NCI-H187 treated with DMSO at 0.1 percent for 48 hours (cell line): ENCODE measurements around the gene CCNF.

Experiments
- DNase-seq: peaks from one replicate; lab custom pipeline; 2025; lab: John Stamatoyannopoulos, UW

The CCNF gene

DNA sequence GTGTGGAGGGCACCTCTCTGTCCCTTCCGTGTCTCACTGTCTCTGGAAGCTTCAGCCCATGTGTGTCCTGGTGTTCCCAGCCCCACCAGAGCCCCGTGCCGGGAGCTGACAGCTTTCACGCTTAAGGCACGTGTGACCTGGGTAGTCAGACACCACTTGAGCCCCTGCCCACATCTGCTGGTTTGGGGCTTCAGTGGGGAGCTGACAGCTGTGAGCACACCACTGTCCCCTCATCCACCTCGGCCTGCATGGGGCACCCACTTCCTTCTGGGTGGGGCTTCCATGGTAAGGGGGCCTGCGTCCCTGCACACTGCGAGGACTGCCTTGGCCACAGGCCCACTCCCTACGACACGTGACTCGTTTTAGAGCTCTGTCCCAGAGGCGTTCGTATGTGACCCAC, 28.0 kb downstream of the CCNF start:
- no peak for DNase-seq

DNA sequence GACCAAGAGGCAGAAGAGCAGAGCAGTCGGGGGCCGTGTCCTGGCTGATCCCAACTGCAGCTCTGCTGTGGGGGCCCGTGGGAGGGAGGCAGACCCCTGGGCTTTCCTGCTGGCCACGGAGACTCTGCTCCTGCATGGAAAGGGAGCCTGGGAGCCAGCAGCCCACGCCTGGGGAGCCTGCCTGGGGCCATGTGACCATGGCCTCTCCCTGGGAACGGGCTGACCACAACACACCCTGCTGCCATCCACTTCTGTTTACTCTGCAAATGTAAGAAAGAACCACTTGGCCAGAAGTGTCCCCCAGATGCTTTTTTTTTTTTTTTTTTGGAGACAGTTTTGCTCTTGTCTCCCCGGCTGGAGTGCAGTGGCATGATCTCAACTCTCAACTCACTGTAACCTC, 28.7 kb downstream of the CCNF start:
- DNase-seq, result no peak

DNA sequence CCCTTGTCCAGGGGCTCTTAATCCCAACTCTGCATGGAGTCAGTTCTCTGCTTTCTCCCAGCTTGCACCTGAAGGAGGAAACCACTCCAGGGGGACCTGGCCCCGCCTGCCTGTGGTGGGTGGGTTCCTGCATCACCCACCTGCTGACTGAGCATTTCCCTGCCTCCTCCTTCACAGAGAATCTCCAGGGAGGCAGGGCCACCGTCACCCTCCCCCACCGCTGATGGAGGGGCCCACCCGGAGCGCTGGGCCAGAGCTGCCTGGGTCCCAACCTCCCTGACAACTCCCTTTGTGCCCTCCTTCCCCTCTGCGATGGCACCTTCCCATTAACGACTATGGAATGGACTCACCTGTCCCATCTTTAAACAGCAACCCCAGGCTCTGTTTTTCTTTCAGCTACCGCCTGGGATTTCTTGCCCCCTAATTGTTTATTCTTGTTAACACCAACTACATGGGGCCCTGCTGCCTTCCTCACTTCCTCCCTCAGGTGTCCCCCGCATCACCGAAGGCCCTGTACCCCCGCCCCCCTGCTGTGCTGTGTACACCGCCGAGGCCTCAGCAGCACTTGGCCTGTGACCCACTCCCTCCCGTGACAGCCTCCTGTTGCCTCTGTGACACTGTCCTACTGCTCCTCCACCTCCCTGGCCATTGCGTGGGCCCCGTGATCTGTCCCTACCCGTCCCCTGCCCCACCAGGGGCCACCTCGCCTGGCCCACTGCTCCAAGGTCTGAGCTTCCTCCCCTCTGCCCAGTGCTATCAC, 29.8 kb downstream of the CCNF start:
- no peak for DNase-seq

DNA sequence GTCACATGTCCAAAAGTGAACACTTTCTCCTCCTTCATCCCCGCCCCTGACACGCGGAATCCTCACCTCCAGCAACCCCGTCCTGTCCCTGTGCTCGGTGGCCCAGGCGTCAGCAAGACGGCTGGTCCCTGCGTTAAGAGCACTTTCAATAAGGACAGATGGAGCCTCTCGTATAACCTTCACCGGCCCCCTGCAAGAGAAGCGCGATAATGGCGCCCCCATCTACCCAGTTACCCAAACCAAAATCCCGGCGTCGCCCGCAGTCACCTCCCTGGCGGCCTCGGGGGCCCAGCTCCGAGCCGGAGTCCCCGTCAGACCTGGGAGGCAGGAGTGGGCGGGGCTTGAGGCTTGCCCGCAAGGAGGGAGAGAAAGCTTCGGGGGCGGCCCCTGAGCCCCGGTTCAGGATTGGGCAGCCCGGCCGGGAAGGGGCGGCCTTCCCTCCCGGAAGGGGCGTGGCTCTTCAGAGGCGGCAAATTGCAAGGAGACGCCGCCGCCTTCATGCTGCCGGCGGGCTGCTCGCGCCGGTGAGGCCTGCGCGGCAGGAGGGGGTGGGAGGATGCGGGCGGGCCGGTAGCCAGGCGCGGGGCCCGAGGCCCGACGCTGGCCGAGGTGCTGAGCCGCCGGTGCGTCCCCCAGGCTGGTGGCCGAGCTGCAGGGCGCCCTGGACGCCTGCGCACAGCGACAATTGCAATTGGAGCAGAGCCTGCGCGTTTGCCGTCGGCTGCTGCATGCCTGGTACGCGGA, 30.6 kb downstream of the CCNF start, which contains the start of gene TEDC2:
TEDC2 (plus strand) TSS at position 463 of the 744 bp plus-strand sequence; CDS start at position 499, 36 bp downstream.
- peak; percentile 95 for DNase-seq

DNA sequence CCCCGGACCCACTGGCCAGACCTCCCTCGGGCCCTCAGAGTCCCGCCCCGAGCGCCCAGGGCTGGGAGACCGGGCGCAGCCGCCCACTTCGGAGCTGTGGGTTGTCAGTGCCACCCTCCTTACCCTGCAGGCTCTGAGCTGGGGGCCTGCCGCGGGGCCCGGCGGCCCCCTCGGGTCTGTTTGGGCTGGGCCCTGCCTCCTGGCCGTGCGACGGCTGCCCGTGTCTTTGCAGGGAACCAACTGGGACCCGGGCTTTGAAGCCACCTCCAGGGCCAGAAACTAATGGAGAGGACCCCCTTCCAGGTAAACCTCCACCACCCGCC, 31.1 kb downstream of the CCNF start:
- no peak for DNase-seq

DNA sequence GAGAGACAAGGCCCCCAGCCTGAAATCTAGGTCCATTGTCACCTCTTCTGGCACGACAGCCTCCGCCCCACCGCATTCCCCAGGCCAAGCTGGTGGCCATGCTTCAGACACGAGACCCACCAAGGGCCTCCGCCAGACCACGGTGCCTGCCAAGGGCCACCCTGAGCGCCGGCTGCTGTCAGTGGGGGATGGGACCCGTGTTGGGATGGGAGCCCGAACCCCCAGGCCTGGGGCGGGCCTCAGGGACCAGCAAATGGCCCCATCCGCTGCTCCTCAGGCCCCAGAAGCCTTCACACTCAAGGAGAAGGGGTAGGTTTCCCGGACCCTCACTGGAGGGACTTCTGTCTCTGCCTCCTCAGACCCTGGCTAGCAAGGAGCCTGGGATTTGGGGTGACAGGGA, 31.7 kb downstream of the CCNF start:
- DNase-seq, result no peak

DNA sequence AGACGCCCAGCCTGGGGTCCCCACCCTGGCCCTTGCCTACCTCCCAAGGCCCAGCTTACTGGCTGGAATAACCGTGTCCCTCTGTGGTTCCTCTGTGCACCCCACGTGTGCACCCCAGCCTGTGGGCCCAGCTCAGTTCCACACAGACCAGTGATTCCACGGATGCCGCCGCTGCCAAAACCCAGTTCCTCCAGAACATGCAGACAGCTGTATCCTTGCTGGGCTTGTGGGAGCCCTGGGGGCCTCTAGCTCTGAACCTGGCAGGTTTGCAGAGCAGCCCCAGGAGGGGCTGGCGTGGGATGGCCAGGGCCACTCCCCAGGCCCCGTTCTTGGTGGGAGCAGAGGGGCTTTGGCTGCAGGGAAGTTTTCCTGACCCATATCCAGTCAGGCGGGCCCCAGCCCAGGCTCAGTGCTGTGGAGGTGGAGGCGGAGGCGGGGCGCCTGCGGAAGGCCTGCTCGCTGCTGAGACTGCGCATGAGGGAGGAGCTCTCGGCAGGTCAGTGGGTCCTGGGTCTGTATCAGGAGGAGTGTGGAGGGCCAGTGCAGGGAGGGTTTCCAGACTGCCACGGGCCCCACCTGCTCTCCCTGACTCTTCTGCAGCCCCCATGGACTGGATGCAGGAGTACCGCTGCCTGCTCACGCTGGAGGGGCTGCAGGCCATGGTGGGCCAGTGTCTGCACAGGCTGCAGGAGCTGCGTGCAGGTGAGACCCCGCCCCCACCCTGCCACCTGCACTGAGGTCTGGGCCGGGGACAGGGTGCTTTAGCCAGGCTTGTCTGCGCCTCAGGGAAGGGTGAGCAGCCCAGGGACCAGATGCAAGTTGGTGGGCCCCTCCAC, 33.0 kb downstream of the CCNF start:
- no peak for DNase-seq

DNA sequence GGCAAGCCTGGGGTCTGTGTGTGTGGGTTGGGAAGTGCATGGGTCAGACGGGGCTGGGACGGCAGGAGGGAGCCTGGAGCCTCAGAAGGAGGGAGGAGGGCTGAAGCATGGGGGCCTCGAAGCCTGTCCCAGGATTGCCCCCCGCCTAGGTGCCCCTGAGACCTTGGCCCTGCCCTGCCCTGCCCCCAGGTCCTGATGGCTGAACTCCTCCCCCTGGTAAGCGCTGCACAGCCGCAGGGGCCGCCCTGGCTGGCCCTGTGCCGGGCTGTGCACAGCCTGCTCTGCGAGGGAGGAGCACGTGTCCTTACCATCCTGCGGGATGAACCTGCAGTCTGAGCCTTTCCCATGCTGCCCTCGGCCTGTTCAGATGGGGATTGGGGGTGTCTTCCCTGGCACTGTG, 35.1 kb downstream of the CCNF start:
- no peak for DNase-seq

DNA sequence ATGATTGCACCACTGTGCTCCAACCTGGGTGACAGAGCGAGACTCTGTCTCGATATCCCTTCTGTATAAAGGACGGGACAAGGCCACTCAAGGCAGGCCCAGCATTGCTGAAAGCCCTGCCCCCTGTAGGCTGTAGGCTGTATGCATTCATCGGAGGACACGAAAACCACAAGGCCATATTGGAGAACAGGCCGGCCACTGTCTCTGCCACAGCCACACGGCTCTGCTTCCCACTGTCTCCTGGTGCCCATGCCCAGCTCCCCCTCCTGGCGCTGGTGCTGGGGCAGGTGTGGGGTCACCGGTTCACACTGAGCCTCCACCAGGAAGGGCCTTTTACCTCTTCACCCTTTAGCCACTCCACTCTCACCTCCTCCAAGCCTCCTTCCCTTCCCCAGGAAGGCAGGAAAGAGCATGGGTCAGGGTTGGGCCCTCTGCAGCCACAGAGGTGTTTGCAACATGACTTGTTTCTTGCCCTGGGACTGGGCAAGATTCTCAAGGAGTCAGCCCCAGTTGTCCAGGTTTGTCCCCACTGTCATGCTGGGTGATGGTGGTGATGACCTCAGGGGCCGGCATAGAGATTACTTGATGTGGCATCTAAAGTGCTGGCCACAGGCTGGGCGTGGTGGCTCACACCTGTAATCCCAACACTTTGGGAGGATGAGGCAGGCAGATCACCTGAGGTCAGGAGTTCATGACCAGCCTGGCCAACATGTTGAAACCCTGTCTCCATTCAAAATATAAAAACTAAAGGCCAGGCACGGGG, 36.6 kb downstream of the CCNF start:
- DNase-seq, result no peak

DNA sequence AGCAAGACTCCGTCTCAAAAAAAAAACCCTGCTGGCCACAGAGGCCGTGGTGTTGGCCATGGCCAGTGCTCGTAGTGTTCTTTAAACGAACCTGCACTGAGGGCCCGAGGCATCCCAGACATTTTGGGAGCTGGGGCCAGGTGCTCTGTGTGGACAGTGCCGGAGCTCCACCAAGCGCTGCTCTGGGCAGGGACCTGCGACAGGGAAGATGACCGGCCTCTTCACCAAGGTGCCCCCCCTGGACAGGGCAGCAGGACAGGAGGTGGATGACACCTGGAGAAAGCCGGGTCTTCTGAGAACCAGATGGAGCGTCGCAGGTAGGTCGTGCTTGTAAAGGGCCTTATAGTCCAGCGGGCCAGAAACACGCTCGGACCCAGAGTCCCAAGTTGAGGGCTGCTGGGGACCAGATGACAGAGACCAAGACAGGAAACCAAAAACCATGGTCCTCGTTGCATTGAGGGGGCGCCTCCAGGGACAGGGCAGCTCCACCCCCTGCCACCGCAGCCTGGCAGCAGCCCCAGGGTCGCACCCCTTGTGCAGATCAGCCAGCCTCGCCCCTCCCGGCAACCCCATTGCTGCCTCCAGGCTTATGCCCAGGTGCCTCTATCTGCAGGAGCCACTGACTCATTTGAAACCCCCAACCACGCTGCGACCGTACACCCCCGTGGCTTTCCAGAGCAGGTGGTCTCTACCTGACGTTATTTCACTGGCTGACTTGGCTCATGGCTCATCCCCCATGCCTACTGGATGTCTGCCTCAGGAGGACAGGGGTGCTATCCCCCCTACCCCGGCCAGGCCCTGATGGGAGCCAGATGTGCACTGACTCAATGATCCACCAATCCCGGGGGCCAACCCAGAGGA, 37.6 kb downstream of the CCNF start:
- no peak for DNase-seq

DNA sequence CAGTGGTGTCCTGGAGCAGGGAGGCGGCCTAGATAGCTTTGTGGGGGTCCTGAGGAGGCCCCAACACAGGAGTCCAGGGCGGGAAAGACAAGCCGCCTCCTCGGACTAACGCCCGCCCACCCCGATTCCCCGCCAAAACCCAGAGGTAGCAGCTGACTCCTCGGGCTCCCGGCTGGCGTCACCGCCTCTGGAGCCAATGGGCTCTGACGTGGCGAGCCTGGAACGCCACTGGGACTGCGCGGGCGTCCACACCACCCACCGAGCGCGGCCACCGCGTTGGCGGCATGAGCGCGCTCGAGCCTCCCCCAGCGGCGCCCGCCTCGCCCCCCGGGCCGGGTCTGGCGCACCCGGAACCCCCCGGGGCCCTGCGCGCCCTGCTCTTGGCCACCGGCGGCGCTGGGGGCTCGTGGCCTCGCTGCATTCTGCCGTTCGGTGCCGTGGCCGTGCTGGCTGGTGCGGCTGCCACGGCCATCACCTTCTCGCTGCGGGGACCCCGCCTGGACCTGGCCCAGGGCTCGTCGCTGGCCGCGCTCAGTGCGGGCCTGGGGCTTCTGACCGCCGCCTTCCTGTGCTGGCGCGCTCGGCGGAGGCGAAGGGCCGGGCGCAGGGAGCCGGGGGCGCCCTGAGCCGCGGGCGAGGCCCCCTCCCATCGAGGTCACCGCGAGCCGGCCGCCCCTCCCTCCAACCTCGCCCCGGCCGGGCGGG, 38.4 kb downstream of the CCNF start:
- DNase-seq, result peak; percentile 50

DNA sequence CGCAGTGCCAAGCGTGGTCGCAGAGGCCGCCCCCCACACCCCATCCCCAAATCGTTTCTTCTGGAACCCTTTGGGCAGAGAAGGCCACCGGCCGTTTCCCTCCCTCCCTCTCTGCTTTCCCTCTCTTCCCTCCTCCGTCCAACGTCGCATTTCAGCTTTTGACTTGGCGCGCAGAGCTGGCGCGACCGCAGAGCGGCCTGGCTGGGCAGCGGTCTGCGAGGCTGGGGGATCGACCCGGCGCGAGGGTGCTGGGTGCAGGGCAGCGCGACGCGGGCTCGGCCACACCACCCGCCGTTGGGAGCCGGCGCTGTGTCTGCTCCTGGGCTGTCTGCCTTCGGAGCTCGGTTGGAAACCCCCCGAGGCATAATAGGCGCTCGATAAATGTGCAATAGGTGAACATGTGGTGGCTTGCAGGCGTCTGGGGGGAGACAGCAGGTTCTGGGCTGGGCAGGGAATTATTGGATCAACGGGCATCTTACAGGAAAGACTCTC, 39.0 kb downstream of the CCNF start:
- peak; percentile 87 for DNase-seq

DNA sequence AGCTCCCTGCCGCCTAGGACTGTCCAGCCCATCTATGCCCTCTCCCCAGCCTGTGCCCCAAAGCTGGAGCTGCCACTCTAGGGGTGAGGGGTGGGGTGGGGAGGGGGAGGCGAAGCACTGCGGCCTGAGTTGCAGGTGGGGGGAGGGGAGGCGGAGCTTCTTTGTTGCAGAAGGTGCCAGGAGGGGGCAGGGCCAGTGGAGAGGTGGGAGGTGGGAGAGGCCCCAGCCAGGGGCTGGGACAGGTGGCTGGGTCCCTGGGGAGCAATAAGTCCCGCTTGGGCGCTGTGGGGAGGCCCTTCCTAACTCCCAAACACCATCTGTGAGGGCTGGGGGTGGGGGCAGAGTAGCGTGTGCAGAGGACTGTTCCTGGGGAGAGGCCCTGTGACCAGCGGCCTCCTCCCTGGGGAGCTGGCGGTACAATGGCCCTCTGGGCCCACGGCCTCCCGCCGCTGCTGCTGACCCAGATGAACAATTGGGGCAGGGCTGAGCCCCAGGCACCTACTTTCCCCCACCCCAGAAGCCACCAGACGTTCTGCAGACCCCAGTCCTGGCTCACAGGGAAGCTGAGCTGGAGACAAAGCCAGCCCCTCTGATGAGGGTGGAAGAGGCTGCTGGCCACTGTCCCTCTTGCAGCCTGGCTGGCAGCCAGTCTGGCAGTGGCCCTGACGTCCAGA, 39.6 kb downstream of the CCNF start:
- peak; percentile 97 for DNase-seq

DNA sequence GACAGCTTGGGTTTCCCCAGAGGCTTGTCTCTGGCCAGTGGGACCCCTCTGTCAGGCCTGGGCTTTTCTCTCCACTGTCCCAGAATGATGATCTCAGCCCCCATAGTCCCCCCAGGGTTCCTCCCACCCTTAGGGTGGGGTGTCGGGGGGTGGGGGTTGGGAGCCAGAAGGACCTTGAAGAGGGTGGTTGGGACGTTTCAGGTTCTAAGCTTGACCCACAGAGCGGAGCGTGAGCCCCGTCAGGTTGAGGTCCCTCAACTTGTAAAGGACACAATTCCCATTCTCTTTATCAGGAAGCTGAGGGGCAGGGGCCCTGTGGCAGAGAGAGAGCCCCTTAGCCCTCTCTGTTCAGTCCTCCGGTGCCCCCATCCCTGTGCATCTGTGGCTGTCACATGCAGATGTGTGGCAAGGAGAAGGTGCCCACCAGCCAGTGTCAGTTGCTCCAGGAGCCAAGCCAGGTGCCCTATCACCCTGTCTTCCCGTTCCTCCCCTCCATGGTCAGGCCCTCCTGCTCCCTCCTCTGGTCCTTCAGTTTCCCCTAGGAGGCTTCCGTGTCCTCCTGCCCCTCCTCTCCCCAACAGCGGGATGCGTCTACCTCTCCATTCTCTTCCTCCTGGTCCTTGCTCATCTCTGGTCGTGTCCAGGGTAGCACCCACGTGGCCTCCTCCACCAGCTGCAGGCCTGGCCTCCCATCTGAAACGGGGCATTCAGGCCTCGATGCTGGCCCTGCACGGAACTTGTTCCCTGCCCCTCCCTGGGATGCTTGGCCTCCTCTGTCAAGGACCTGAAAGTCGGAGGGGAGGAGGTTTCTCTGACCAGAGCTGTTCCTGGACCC, 40.4 kb downstream of the CCNF start:
- no peak for DNase-seq

DNA sequence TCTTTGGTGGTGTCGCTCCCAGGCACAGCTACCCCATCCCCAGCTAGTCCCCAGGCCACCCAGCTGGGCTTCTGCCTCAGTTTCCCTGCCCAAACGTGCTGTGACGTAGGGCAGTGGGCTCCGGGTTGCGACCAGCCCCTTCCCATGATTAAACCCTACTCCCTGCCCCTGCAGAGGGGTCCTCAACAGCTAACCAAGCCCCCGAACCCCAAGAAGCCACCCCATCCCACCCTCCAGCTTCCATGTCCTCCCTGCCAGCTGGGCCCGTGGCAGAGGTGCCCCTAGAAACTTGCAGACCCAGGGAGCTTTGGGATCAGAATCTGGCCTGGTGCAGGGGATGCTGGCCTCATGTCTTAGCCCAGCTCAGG, 41.0 kb downstream of the CCNF start:
- DNase-seq, result no peak

DNA sequence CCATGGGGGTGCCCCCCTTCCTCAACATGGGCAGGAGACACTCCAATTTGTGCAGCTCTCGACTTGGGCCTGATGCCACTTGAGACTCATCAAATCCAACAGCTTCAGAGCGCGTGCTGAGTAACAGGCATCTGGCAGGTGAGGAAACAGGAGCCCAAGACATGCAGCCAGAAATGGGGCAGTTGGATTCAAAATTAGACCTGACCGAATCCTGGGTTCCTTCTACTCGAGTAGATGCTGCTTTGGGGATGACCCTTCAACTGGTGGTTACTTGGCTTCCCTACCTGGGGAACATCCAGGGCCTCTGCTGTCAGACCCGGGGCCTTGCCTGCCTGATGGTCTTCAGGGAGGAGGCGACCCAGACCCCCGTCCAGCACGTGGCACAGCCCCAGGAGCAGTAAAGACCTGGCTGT, 41.4 kb downstream of the CCNF start:
- peak; percentile 74 for DNase-seq

DNA sequence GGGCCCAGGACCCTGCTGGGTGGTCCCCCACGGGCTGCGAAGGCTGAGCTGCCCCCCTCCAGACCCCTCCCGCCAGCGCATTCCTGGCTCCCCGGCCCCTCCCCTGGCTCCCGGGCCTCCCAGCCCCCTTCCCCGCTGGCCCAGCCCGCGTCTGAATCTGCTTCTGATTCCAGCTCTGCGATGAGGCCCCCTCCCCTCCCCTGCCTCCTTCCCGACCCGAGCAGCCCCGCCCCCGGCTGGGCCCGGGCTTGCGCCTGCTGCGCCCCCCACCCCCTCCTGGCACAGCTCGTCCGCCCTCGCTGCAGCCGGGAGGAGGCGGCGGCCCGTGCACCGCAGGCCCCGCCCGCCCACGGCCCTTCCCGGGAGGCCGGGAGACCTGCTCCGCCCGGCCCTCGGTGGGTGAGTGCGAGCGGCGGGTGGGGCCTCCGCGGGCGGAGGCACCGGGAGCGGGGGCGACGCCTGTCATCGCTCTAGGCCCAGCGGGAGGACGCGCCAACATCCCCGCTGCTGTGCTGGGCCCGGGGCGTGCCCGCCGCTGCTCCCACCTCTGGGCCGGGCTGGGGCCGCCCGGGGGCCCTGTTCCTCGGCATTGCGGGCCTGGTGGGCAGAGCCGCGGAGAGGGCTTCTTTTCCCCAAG, 41.9 kb downstream of the CCNF start, which contains the start of gene NTN3:
NTN3 (plus strand) TSS at position 282 of the 637 bp plus-strand sequence. CDS start 405 bp downstream, outside the sequence.
- no peak for DNase-seq
